GM12878 (cell line): ENCODE measurements around the gene KPNA3. TPM values are rescaled to one million over a fixed set of nuclear protein-coding genes. Genes with fewer than 3 reads are reported as not detected.

Experiments used
- ATAC-seq: fragments of 200-7000 bp; cut with Tn5 transposase; 3 replicates; pipeline ENCODE4 v1.9.1; 2020; ENCODE audit warnings: mild to moderate bottlenecking, moderate library complexity
- BruUV-seq: library from RNA; stranded (reverse); fragments of 400-500 nt; replicated peaks from 2 replicates; lab custom pipeline; 2021; lab: Mats Ljungman, UMichigan
- CTCF ChIA-PET: fragments of 300-600 bp; sonication (Branson Sonifier 250); formaldehyde crosslinking; extraction: SDS; loops from one replicate; lab custom pipeline; 2021; ENCODE audit warnings: inconsistent platforms; lab: Yijun Ruan, JAX
- POLR2A ChIA-PET: fragments of 350-600 bp; formaldehyde crosslinking; extraction: SDS; loops from one replicate; lab custom pipeline; 2021; ENCODE audit warnings: inconsistent platforms; lab: Charles Lee
- RAD21 ChIA-PET: fragments of 300-600 bp; sonication (Branson Sonifier 250); formaldehyde crosslinking; loops from one replicate; lab custom pipeline; 2023; ENCODE audit warnings: antibody characterized with exemption; ENCODE audit not compliant: unreplicated experiment; lab: Charles Lee
- SMC1A ChIA-PET: fragments of 300-600 bp; sonication (Branson Sonifier 250); formaldehyde crosslinking; loops from one replicate; lab custom pipeline; 2023; ENCODE audit not compliant: unreplicated experiment, uncharacterized antibody; lab: Charles Lee
- DNase-seq: peaks from one replicate; pipeline ENCODE4 v3.0.0-alpha.2; 2011; ENCODE audit warnings: low read depth, low spot score
- FAIRE-seq: peaks from 3 replicates; lab custom pipeline; 2011; peaks lifted over from hg19 to GRCh38; lab: Jason Lieb, UNC
- H2AFZ ChIP-seq: 2 replicates; pipeline ENCODE4 v1.6.0; 2011; ENCODE audit warnings: low read depth, low read length, control low read depth; ENCODE audit not compliant: control insufficient read depth
- H3K27ac ChIP-seq: 2 replicates; pipeline ENCODE4 v1.5.1; 2011; ENCODE audit warnings: control low read depth; ENCODE audit not compliant: control insufficient read depth, insufficient read depth
- H3K27me3 ChIP-seq, 2 experiments: replicated peaks in 1 of 2; 2 replicates each; pipeline versions ENCODE4 v1.6.0 to v1.6.1; 2011; ENCODE audit warnings: low read length in 1 of 2; ENCODE audit not compliant: control insufficient read depth in 2 of 2, insufficient read depth in 2 of 2
- H3K36me3 ChIP-seq, 2 experiments: 2 replicates each; pipeline ENCODE4 v1.5.1; 2011; ENCODE audit warnings: low read length in 1 of 2; ENCODE audit not compliant: control insufficient read depth in 2 of 2, insufficient read depth in 2 of 2
- H3K4me1 ChIP-seq: 2 replicates; pipeline ENCODE4 v1.6.1; 2011; ENCODE audit warnings: mild to moderate bottlenecking, low read length, moderate library complexity, mixed read lengths; ENCODE audit not compliant: control insufficient read depth, insufficient read depth
- H3K4me2 ChIP-seq: 2 replicates; pipeline ENCODE4 v1.6.0; 2011; ENCODE audit warnings: control low read depth; ENCODE audit not compliant: control insufficient read depth, insufficient read depth
- H3K4me3 ChIP-seq: fragments of 200-600 bp; sonication (generic); 2 replicates; pipeline ENCODE4 v1.5.1; 2016
- H3K79me2 ChIP-seq: 2 replicates; pipeline ENCODE4 v1.6.0; 2011; ENCODE audit warnings: low read length; ENCODE audit not compliant: control insufficient read depth, insufficient read depth
- H3K9ac ChIP-seq: 2 replicates; pipeline ENCODE4 v1.8.0; 2011; ENCODE audit warnings: low read length, control low read depth, mixed read lengths; ENCODE audit not compliant: control insufficient read depth, insufficient read depth
- H3K9me3 ChIP-seq: replicated peaks from 3 replicates; pipeline ENCODE4 v1.5.1; 2011; ENCODE audit warnings: mild to moderate bottlenecking, low read length; ENCODE audit not compliant: control insufficient read depth, insufficient read depth
- H4K20me1 ChIP-seq: 2 replicates; pipeline ENCODE4 v1.6.0; 2011; ENCODE audit not compliant: control insufficient read depth, insufficient read depth
- BCL11A ChIP-seq: IDR thresholded peaks from 2 replicates; pipeline ENCODE4 v1.6.1; 2011; ENCODE audit warnings: low read depth, low read length
- EGR1 ChIP-seq, 2 experiments: IDR thresholded peaks; 1 replicate in 1 of 2; 2 replicates in 1 of 2; pipeline ENCODE4 v1.6.1; 2011 to 2012; ENCODE audit warnings: low read depth in 2 of 2, low read length in 2 of 2, borderline replicate concordance in 1 of 2, mild to moderate bottlenecking in 1 of 2, moderate library complexity in 1 of 2
- HDGF ChIP-seq: fragments of 450-650 bp; IDR thresholded peaks from 2 replicates; pipeline ENCODE4 v1.6.1; 2016; ENCODE audit warnings: antibody characterized with exemption
- IRF5 ChIP-seq: fragments of 450-650 bp; IDR thresholded peaks from 2 replicates; pipeline ENCODE4 v1.6.1; 2017; ENCODE audit warnings: borderline replicate concordance
- KAT2A ChIP-seq: conservative IDR thresholded peaks from 2 replicates; pipeline ENCODE4 v1.6.1; 2011; ENCODE audit warnings: low read depth, low read length; ENCODE audit not compliant: control insufficient read depth
- NFIC ChIP-seq: IDR thresholded peaks from 2 replicates; pipeline ENCODE4 v1.6.1; 2012; ENCODE audit warnings: low read depth, mild to moderate bottlenecking, inconsistent platforms, low read length, moderate library complexity
- SREBF1 ChIP-seq: IDR thresholded peaks from 2 replicates; pipeline ENCODE4 v1.6.1; 2012; ENCODE audit warnings: mild to moderate bottlenecking, low read length
- SRF ChIP-seq, 2 experiments: IDR thresholded peaks; 2 replicates each; pipeline ENCODE4 v1.6.1; 2011; ENCODE audit warnings: low read depth in 2 of 2, low read length in 2 of 2, mild to moderate bottlenecking in 1 of 2, moderate library complexity in 1 of 2
- WGBS: methylation state at CpG from one replicate; pipeline ENCODE4 v1.1.6; 2016; ENCODE audit warnings: low lambda C conversion rate; ENCODE audit not compliant: insufficient replicate concordance, insufficient coverage; ENCODE audit errors: missing lambda C conversion rate; 5-methylcytosine and 5-hydroxymethylcytosine counted together
- in situ Hi-C: fragments of 300-500 bp; cut with MboI; formaldehyde crosslinking; loops from 9 replicates; pipeline ENCODE4 v1.14.3; 2018; ENCODE audit warnings: mixed read lengths
- intact Hi-C: fragments of 100-400 bp; cut with micrococcal nuclease; formaldehyde crosslinking; loops from one replicate; pipeline ENCODE4 v1.14.2; 2022; ENCODE audit not compliant: unreplicated experiment
- polyA plus RNA-seq, 11 experiments: library from polyadenylated mRNA; depleted of rRNA in 4 of 11; unstranded in 6 of 11; stranded (reverse) in 5 of 11; fragments of >200 nt; fragmentation: Nextera tagmentation in 4 of 11; fragmentation: Illumina TruSeq in 1 of 11; extraction: Ambion mirVana in 4 of 11; extraction: Trizol in 1 of 11; gene quantifications; 1 replicate in 1 of 11; 2 replicates in 10 of 11; pipeline versions ENCODE4 v1.2.1 to v1.2.3, GENCODE V29; 2011 to 2016; ENCODE audit warnings: inconsistent platforms in 2 of 11, missing spikeins in 2 of 11, low read depth in 1 of 11
- total RNA-seq, 4 experiments: library from RNA; depleted of rRNA in 3 of 4; stranded (reverse); fragments of >200 nt in 3 of 4; fragmentation: Illumina TruSeq in 1 of 4; extraction: Trizol in 1 of 4; gene quantifications; 2 replicates each; pipeline versions ENCODE4 v1.2.1 to v1.2.3, GENCODE V29; 2013 to 2021

KPNA3 gene
- total and polyA plus RNA-seq, 10 of the 15 experiments (the other 5 are each of a cell fraction or from before 2014, with no cell fraction given): 23.3 to 50.5 (median 31.1) TPM

- no TSS peak for BruUV-seq
- no peak overlapping the region for H3K4me2 ChIP-seq
- no peaks in the 10 kb centered on the region; the same call in 1 of the 3 replicates for H3K9me3 ChIP-seq
- CTCF ChIA-PET: interaction anchor here (1.2 kb wide), 1 partner anchor 30 kb away, joined by 4 read pairs; no protein-coding TSS in a partner anchor
- POLR2A ChIA-PET: interaction anchor here (0.6 to 1.5 kb wide), 2 partner anchors 30 to 33 kb away, joined by 3 to 5 read pairs; partner anchors contain the start of gene KPNA3
- H4K20me1 ChIP-seq: no peaks in the 10 kb centered on the region
- WGBS: 45% methylated on average over 5 of the region's 5 CpGs
- H3K79me2 ChIP-seq: peaks cover 35% of the 10 kb centered on the region
- H3K27ac ChIP-seq: no peak overlapping the region
- intact Hi-C loops (no loop called here), in situ Hi-C loops (no loop called here)
- no peak overlapping the region for H2AFZ ChIP-seq
- H3K36me3 ChIP-seq: no peaks in the 10 kb centered on the region
- no peaks in the 10 kb centered on the region for H3K27me3 ChIP-seq
- no peak overlapping the region for H3K4me3 ChIP-seq
- DNase-seq: peak; percentile 8
- H3K9ac ChIP-seq: no peak overlapping the region
- peak; percentile 89 for ATAC-seq
- TF ChIP-seq BCL11A: no peak
- no peak for TF ChIP-seq NFIC
- TF ChIP-seq EGR1 (IDR thresholded peaks at IDR 0.05; ENCODE audit: borderline replicate concordance in 1 of 2, low read depth in 2 of 2, low read length in 2 of 2): no peak
- TF ChIP-seq SREBF1: no peak
- no peak for TF ChIP-seq IRF5
- TF ChIP-seq HDGF: no peak
- no peak for TF ChIP-seq KAT2A
- no peak for TF ChIP-seq SRF (IDR thresholded peaks at IDR 0.05; ENCODE audit: low read depth in 2 of 2, low read length in 2 of 2)
- SMC1A ChIA-PET: interaction anchor here (1.0 to 2.6 kb wide), 3 partner anchors 12 to 16 kb away, joined by 3 to 12 read pairs (median 3); no protein-coding TSS in a partner anchor
- FAIRE-seq: no peak
- H3K4me1 ChIP-seq: peaks cover 4% of the 10 kb centered on the region; the same call in 1 of the 2 replicates
- RAD21 ChIA-PET: no interaction called here
Measured at GRCh38 chr13:49760558-49760957, 31.9 kb downstream of the KPNA3 start.
